ENCODE data around the gene PPFIA2.
"Not testable (repeated sequence)": the region's sequence is repeated elsewhere in the genome, so short reads cannot be mapped to it uniquely, and the experiment has no call there.

The PPFIA2 gene

GRCh38 chr12:81679614-81680013, 79.5 kb downstream of the PPFIA2 start:
- CTCF ChIA-PET, result interaction anchor here (1.2 kb wide), 1 partner anchor 35 kb away, joined by 3 read pairs; no protein-coding TSS in a partner anchor
- no CpG with 5 or more reads among the region's 2 CpGs for WGBS (ENCODE audit: insufficient coverage)

GRCh38 chr12:81670759-81671158, 88.4 kb downstream of the PPFIA2 start:
- Histone ChIP-seq H3K36me3 (ENCODE audit: control insufficient read depth in 4 of 4, insufficient read depth in 4 of 4, low read length in 3 of 4) (no peaks in the 10 kb centered on the region), H3K27me3 (replicated peaks in 2 of 5; ENCODE audit: control insufficient read depth in 4 of 5, insufficient read depth in 5 of 5, low read length in 4 of 5) (no peaks in the 10 kb centered on the region), H3K27ac (ENCODE audit: insufficient read depth in 1 of 2, low read depth in 1 of 2, low read length in 2 of 2, poor library complexity in 1 of 2, severe bottlenecking in 2 of 2) (no peak overlapping the region), H3K9me3 (ENCODE audit: control extremely low read depth in 1 of 5, control insufficient read depth in 4 of 5, insufficient read depth in 2 of 5, low read depth in 1 of 5, low read length in 4 of 5) (no peaks in the 10 kb centered on the region), H3K4me1 (ENCODE audit: control extremely low read depth in 1 of 4, control insufficient read depth in 4 of 4, insufficient read depth in 4 of 4, low read length in 3 of 4) (no peaks in the 10 kb centered on the region), H3K4me3 (ENCODE audit: control insufficient read depth in 1 of 7, extremely low read depth in 1 of 7, insufficient read depth in 4 of 7, low read depth in 2 of 7, low read length in 6 of 7) (no peak overlapping the region)
- POLR2A ChIA-PET, result no interaction called here
- CTCF ChIA-PET, result no interaction called here
- DNase-seq, result no peak

More at GRCh38 chr12:81679614-81680013, 79.5 kb downstream of the PPFIA2 start:
- H3K36me3 ChIP-seq (ENCODE audit: control insufficient read depth in 4 of 4, insufficient read depth in 4 of 4, low read length in 3 of 4), result no peaks in the 10 kb centered on the region
- peaks cover 0 to 4% (median 0%) of the 10 kb centered on the region in 5 experiments for H3K27me3 ChIP-seq (replicated peaks in 2 of 5; ENCODE audit: control insufficient read depth in 4 of 5, insufficient read depth in 5 of 5, low read length in 4 of 5)
- H3K4me3 ChIP-seq (ENCODE audit: control insufficient read depth in 1 of 7, extremely low read depth in 1 of 7, insufficient read depth in 4 of 7, low read depth in 2 of 7, low read length in 6 of 7), result no peak overlapping the region
- no peaks in the 10 kb centered on the region for H3K9me3 ChIP-seq (ENCODE audit: control extremely low read depth in 1 of 5, control insufficient read depth in 4 of 5, insufficient read depth in 2 of 5, low read depth in 1 of 5, low read length in 4 of 5)
- DNase-seq, result no peak
- H3K4me1 ChIP-seq (ENCODE audit: control extremely low read depth in 1 of 4, control insufficient read depth in 4 of 4, insufficient read depth in 4 of 4, low read length in 3 of 4), result no peaks in the 10 kb centered on the region
- H3K27ac ChIP-seq (ENCODE audit: insufficient read depth in 1 of 2, low read depth in 1 of 2, low read length in 2 of 2, poor library complexity in 1 of 2, severe bottlenecking in 2 of 2), result no peak overlapping the region
- POLR2A ChIA-PET, result no interaction called here

DNA sequence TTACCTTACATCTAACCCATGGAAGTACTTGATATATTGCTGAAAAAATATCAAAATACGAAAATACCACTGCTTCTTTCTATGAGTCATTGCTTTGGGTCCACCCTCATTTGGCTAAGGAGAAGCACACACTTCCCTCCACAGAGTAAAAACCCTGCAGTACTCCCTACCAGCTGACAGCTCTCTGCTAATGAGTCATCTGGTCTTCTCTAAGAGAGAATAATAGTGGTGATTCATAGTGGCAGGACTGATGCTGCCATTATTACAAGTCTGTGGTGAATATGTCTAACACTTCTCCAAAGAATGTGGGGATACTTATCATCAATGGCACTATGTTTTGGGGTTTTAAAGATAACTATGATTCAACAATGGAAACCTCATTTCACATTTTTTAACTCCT, 90.7 kb downstream of the PPFIA2 start:
- no peaks in the 10 kb centered on the region for H3K9me3 ChIP-seq (ENCODE audit: control extremely low read depth in 1 of 5, control insufficient read depth in 4 of 5, insufficient read depth in 2 of 5, low read depth in 1 of 5, low read length in 4 of 5)
- H3K27ac ChIP-seq (ENCODE audit: insufficient read depth in 1 of 2, low read depth in 1 of 2, low read length in 2 of 2, poor library complexity in 1 of 2, severe bottlenecking in 2 of 2), result no peak overlapping the region
- peak; percentile 2 to 36 (median 33) for DNase-seq
- no peak overlapping the region for H3K4me3 ChIP-seq (ENCODE audit: control insufficient read depth in 1 of 7, extremely low read depth in 1 of 7, insufficient read depth in 4 of 7, low read depth in 2 of 7, low read length in 6 of 7)
- ChIA-PET CTCF (no interaction called here), POLR2A (no interaction called here)
- no peaks in the 10 kb centered on the region for H3K4me1 ChIP-seq (ENCODE audit: control extremely low read depth in 1 of 4, control insufficient read depth in 4 of 4, insufficient read depth in 4 of 4, low read length in 3 of 4)
- H3K27me3 ChIP-seq (replicated peaks in 2 of 5; ENCODE audit: control insufficient read depth in 4 of 5, insufficient read depth in 5 of 5, low read length in 4 of 5), result no peaks in the 10 kb centered on the region
- WGBS (ENCODE audit: insufficient coverage), result 44% methylated on average over 1 of the region's 1 CpG
- no peaks in the 10 kb centered on the region for H3K36me3 ChIP-seq (ENCODE audit: control insufficient read depth in 4 of 4, insufficient read depth in 4 of 4, low read length in 3 of 4)

DNA sequence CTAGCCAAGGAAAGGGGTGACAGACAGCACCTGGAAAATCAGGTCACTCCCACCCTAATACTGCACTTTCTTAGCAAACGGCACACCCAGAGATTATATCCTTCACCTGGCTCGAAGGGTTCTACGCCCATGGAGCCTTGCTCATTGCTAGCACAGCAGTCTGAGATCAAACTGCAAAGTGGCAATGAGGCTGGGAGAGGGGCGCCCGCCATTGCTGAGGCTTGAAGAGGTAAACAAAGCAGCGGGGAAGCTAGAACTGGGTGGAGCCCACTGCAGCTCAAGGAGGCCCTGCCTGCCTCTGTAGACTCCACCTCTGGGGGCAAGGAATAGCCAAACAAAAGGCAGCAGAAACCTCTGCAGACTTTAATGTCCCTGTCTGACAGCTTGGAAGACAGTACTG, 99.8 kb downstream of the PPFIA2 start:
- H3K4me3 ChIP-seq (ENCODE audit: control insufficient read depth in 1 of 7, extremely low read depth in 1 of 7, insufficient read depth in 4 of 7, low read depth in 2 of 7, low read length in 6 of 7); H3K36me3 ChIP-seq (ENCODE audit: control insufficient read depth in 4 of 4, insufficient read depth in 4 of 4, low read length in 3 of 4); CTCF ChIA-PET; H3K4me1 ChIP-seq (ENCODE audit: control extremely low read depth in 1 of 4, control insufficient read depth in 4 of 4, insufficient read depth in 4 of 4, low read length in 3 of 4); H3K27me3 ChIP-seq (replicated peaks in 2 of 5; ENCODE audit: control insufficient read depth in 4 of 5, insufficient read depth in 5 of 5, low read length in 4 of 5); DNase-seq; H3K9me3 ChIP-seq (ENCODE audit: control extremely low read depth in 1 of 5, control insufficient read depth in 4 of 5, insufficient read depth in 2 of 5, low read depth in 1 of 5, low read length in 4 of 5); H3K27ac ChIP-seq (ENCODE audit: insufficient read depth in 1 of 2, low read depth in 1 of 2, low read length in 2 of 2, poor library complexity in 1 of 2, severe bottlenecking in 2 of 2); POLR2A ChIA-PET: not testable (repeated sequence)
- WGBS (ENCODE audit: insufficient coverage), result 100% methylated on average over 3 of the region's 6 CpGs

DNA sequence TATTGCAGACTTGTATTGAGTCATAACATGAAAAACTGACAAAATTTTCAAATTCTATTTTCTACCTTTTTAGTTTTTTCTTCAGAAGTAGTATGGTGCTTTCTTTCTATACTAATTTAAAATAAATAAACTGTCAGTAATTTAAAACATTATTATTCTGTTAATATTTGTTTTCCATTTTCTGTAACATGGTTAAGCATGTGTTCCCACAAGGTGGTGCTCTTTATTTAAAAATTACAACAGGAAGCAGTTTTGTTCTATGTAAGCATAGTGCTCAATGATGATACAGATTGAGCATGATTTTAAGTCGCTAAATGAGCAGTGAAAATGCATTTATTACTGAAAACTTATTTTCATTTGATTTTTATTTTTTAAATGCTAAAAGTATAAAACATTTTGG, 114.6 kb downstream of the PPFIA2 start:
- POLR2A ChIA-PET, result no interaction called here
- H3K36me3 ChIP-seq (ENCODE audit: control insufficient read depth in 4 of 4, insufficient read depth in 4 of 4, low read length in 3 of 4), result no peaks in the 10 kb centered on the region
- H3K4me1 ChIP-seq (ENCODE audit: control extremely low read depth in 1 of 4, control insufficient read depth in 4 of 4, insufficient read depth in 4 of 4, low read length in 3 of 4), result no peaks in the 10 kb centered on the region
- CTCF ChIA-PET, result interaction anchor here (0.7 to 3.3 kb wide), 10 partner anchors 9 to 717 kb away, joined by 3 to 23 read pairs (median 3); partner anchors contain the start of genes CCDC59 and METTL25
- peaks cover 0 to 16% (median 0%) of the 10 kb centered on the region in 5 experiments for H3K27me3 ChIP-seq (replicated peaks in 2 of 5; ENCODE audit: control insufficient read depth in 4 of 5, insufficient read depth in 5 of 5, low read length in 4 of 5)
- H3K4me3 ChIP-seq (ENCODE audit: control insufficient read depth in 1 of 7, extremely low read depth in 1 of 7, insufficient read depth in 4 of 7, low read depth in 2 of 7, low read length in 6 of 7), result no peak overlapping the region
- H3K27ac ChIP-seq (ENCODE audit: insufficient read depth in 1 of 2, low read depth in 1 of 2, low read length in 2 of 2, poor library complexity in 1 of 2, severe bottlenecking in 2 of 2), result no peak overlapping the region
- H3K9me3 ChIP-seq (ENCODE audit: control extremely low read depth in 1 of 5, control insufficient read depth in 4 of 5, insufficient read depth in 2 of 5, low read depth in 1 of 5, low read length in 4 of 5), result no peaks in the 10 kb centered on the region
- peak; percentile 43 to 75 (median 73) for DNase-seq
- WGBS (ENCODE audit: insufficient coverage), result no CpG with 5 or more reads among the region's 1 CpG

GRCh38 chr12:81639196-81639595, 120.0 kb downstream of the PPFIA2 start:
- peaks cover 0 to 6% (median 0%) of the 10 kb centered on the region in 5 experiments for H3K27me3 ChIP-seq (replicated peaks in 2 of 5; ENCODE audit: control insufficient read depth in 4 of 5, insufficient read depth in 5 of 5, low read length in 4 of 5)
- CTCF ChIA-PET, result no interaction called here
- H3K9me3 ChIP-seq (ENCODE audit: control extremely low read depth in 1 of 5, control insufficient read depth in 4 of 5, insufficient read depth in 2 of 5, low read depth in 1 of 5, low read length in 4 of 5), result no peaks in the 10 kb centered on the region
- H3K36me3 ChIP-seq (ENCODE audit: control insufficient read depth in 4 of 4, insufficient read depth in 4 of 4, low read length in 3 of 4), result no peaks in the 10 kb centered on the region
- no peak overlapping the region for H3K27ac ChIP-seq (ENCODE audit: insufficient read depth in 1 of 2, low read depth in 1 of 2, low read length in 2 of 2, poor library complexity in 1 of 2, severe bottlenecking in 2 of 2)
- no peaks in the 10 kb centered on the region for H3K4me1 ChIP-seq (ENCODE audit: control extremely low read depth in 1 of 4, control insufficient read depth in 4 of 4, insufficient read depth in 4 of 4, low read length in 3 of 4)
- POLR2A ChIA-PET, result no interaction called here
- no CpG with 5 or more reads among the region's 1 CpG for WGBS (ENCODE audit: insufficient coverage)
- no peak for DNase-seq
- no peak overlapping the region for H3K4me3 ChIP-seq (ENCODE audit: control insufficient read depth in 1 of 7, extremely low read depth in 1 of 7, insufficient read depth in 4 of 7, low read depth in 2 of 7, low read length in 6 of 7)

- no peak for DNase-seq
- Histone ChIP-seq H3K4me1 (ENCODE audit: control extremely low read depth in 1 of 4, control insufficient read depth in 4 of 4, insufficient read depth in 4 of 4, low read length in 3 of 4) (no peaks in the 10 kb centered on the region), H3K4me3 (ENCODE audit: control insufficient read depth in 1 of 7, extremely low read depth in 1 of 7, insufficient read depth in 4 of 7, low read depth in 2 of 7, low read length in 6 of 7) (no peak overlapping the region), H3K36me3 (ENCODE audit: control insufficient read depth in 4 of 4, insufficient read depth in 4 of 4, low read length in 3 of 4) (no peaks in the 10 kb centered on the region), H3K27me3 (replicated peaks in 2 of 5; ENCODE audit: control insufficient read depth in 4 of 5, insufficient read depth in 5 of 5, low read length in 4 of 5) (peaks cover 0 to 5% (median 0%) of the 10 kb centered on the region in 5 experiments), H3K27ac (ENCODE audit: insufficient read depth in 1 of 2, low read depth in 1 of 2, low read length in 2 of 2, poor library complexity in 1 of 2, severe bottlenecking in 2 of 2) (no peak overlapping the region), H3K9me3 (ENCODE audit: control extremely low read depth in 1 of 5, control insufficient read depth in 4 of 5, insufficient read depth in 2 of 5, low read depth in 1 of 5, low read length in 4 of 5) (no peaks in the 10 kb centered on the region)
- ChIA-PET POLR2A (no interaction called here), CTCF (no interaction called here)
Measured at GRCh38 chr12:81633127-81633526, 126.0 kb downstream of the PPFIA2 start.
